HTERT RPE-1 (cell line): Measurements from ENCODE around the gene MAN1B1.
"Not testable (repeated sequence)": the region's sequence is repeated elsewhere in the genome, so short reads cannot be mapped to it uniquely, and the experiment has no call there.

ENCODE experiments used
- in situ Hi-C: fragments of 300-500 bp; cut with MboI; formaldehyde crosslinking; loops from 4 replicates; pipeline ENCODE4 v1.14.3; 2020; ENCODE audit warnings: low sequenced_read_pairs

The MAN1B1 gene

DNA sequence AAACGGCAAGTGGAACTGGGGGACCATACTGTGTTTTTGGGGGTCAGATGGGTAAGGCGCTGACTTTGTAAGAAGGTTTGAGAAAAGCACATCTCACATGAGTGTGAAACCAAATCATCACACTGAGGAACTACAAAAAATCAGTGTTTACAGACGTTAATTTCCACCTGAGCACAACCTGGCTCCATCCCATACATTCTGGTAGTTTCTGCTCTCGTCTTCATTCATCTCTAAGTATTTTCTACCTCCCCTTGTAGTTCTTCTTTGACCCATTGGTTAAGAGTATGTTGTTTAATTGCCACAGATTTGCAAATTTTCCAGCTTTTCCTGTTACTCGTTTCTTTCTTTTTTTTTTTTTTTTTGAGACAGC, 36.7 kb downstream of the MAN1B1 start:
- in situ Hi-C loops = no loop called here

- in situ Hi-C loops = not testable (repeated sequence)
Observed at GRCh38 chr9:137123952-137124462, 37.2 kb downstream of the MAN1B1 start.

- in situ Hi-C loops = no loop called here
Observed at GRCh38 chr9:137126786-137127185, 40.0 kb downstream of the MAN1B1 start.

DNA sequence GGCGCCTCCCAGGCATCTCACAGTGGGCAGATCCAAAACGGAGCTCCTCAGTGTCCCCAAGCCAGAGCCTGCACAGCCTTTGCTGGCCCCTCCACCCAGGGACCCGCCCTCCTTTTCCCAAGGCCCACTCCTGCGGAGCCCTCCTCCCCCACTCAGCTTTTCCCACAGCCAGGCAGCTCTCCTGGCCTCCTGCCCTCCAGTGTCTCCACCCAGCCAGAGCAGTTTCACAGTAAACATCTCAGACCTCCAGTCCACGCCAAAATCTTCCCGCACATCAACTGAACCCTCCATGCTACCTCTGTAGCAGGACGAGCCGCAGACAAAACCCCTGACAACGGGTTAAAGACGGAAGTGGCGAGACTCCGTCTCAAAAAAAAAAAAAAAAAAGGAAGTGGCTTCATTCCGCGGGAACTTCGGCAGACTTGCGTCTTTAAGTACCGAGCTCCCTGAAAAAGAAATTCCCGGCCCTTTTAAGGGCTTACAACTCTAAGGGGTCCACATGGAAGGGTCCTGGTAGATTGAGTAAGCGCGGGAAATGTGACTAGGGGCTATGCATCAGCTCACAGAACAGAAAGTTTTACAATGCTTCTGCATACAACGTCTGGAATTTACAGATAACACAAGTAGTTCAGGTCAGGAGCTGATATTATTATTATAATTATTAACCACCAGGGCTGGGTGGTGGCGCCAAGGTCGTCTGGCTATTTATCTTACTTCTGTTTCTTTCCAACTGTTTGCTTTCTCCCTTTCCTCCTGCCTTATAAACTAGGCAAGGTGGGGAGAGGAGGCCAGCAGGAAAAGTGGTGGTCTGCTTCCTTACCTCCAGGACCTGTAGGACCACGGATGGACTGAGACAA, 40.7 kb downstream of the MAN1B1 start:
- in situ Hi-C loops = no loop called here

DNA sequence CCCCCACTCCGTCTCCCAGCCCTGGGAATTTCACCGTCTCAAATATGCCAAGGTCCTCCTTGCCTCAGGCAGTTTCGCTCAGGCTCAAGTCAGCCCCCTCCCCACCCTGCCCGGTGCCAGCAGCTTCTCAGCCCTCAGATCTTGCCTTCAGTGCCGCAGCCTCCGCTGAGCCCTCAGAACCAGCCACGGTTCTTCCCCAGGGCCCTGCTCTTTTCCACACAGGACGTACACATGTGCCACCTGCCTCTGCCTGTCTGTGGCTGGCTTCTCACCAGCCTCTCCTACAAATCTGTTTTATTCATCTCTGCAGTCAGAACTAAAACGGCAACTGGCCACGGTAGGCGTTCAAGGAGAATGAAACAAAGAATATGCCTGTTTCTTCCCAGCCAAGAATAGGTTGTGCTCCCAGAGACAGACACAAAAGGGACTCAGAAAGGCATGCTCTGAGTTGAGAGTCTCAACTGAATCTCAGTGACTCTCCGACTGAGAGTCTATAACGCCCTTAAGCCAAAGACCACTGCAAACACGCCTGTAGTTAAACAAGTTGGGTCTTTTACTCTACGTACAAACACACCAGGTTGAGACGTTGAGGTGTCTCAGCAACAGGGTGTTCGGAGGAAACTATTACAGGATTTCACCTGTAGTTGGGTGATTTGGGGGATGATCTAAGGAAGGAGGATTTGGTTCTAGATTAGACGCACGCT, 41.5 kb downstream of the MAN1B1 start:
- in situ Hi-C loops = no loop called here

- in situ Hi-C loops = no loop called here
Observed at GRCh38 chr9:137128862-137129455, 42.2 kb downstream of the MAN1B1 start.

GRCh38 chr9:137129456-137130175, 42.8 kb downstream of the MAN1B1 start:
- in situ Hi-C loops = no loop called here

DNA sequence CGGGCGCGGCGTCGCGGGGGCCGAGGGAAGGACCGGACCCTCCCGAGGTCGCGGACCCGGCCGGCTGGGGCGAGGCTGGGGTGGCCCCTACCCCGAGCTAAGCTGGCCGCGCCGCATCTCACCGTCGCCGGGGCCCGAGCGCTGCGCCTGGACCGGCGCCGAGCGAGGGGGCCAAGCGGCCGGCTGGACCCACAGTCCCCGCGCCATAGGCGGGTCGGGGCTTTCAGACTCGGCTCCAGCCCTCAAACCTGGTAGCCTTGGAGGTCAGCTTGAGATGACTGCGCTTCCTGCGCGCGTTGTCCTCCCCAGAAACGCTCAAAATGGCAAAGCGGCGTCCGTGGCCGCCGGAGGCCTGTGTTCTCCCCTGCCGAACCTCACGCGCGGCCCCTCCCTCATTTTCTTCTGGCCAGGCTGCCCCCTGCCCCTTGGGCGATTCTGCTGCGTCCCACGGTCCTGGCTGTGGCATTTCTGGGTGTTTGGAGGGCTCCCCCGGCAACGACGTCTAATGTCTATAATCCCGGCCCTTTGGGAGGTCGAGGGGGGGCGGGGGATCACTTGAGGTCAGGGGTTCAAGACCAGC, 43.5 kb downstream of the MAN1B1 start:
- in situ Hi-C loops = no loop called here

- in situ Hi-C loops = no loop called here
Observed at GRCh38 chr9:137134191-137134590, 47.4 kb downstream of the MAN1B1 start.

DNA sequence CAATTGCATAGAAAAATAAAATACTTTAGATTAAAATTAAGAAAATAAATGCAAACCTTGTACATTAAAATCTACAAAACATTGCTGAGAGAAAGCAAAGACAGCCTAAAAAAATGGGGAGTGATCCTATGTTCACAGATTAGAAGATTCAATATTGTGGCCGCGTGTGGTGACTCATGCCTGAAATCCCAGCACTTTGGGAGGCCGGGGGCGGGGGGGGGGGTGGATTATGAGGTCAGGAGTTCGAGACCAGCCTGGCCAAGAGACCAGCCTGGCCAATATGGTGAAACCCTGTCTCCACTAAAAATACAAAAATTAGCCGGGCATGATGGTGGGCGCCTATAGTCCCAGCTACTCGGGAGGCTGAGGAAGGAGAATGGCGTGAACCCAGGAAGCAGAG, 48.4 kb downstream of the MAN1B1 start:
- in situ Hi-C loops = not testable (repeated sequence)

- in situ Hi-C loops = no loop called here
Observed at GRCh38 chr9:137136261-137136880, 49.6 kb downstream of the MAN1B1 start.

DNA sequence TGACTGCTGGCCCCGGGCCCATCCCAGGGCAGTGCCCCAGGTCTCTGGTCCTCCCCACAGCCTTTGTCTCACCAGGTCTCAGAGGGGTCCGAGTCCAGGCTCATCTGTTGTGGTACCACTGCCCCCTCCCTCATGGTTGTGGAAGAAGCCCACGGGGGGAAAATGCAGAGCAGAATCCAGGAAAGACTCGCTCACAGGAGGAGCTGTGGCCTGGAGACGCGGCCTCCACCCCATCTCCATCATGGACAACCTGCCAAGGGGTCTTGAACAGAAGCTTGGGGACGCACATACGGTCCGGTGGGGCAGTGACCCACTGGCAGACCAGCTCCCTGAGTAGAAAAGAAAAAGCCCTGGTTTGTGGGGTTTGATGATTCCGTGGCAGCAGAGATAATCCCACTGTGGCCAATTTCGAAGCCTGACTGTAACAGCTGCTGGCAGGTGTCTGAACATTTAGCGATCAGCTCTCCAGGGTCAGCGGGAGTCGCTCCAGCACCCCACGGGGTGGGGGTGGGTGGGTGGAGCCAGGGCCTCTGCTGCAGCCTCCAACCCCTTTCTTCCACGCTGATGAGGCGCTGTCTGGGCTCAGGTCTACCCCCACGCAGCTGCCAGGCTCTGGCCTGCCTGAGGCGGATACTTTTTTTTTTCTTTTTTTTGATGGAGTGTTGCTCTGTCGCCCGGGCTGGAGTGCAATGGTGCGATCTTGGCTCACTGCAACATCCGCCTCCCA, 50.3 kb downstream of the MAN1B1 start:
- in situ Hi-C loops = no loop called here

DNA sequence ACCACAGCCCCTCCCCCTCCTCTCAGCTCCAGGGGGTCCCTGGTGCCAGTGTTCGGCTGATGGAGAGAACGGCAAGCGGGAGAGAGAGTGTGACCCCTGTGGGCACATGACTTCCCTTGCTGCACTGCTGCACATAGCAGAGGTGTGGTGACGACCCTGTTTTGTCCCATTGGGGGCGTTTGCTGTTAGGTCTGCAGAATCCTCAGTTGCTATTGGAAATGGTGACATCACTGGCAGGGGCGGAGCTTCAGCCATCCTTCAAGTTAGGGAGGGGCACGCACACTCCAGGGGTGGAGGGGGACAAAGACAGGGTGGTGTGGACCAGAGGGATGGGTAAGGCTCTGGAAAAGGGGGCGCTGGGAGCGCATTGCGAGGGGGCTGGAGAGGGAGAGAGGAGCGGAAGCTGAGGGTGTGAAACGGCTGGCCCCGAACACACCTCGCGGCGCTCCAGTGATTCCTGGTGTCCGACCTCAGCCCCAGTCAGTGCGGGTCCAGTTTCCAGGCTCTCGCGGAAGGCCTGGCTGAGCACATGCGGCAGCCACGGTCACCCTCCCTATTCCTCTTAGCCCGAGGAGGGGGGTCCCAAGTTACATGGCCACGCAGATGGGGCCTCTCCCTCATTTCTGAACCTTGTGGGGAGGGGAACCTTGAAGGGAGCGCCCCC, 51.4 kb downstream of the MAN1B1 start:
- in situ Hi-C loops = no loop called here

DNA sequence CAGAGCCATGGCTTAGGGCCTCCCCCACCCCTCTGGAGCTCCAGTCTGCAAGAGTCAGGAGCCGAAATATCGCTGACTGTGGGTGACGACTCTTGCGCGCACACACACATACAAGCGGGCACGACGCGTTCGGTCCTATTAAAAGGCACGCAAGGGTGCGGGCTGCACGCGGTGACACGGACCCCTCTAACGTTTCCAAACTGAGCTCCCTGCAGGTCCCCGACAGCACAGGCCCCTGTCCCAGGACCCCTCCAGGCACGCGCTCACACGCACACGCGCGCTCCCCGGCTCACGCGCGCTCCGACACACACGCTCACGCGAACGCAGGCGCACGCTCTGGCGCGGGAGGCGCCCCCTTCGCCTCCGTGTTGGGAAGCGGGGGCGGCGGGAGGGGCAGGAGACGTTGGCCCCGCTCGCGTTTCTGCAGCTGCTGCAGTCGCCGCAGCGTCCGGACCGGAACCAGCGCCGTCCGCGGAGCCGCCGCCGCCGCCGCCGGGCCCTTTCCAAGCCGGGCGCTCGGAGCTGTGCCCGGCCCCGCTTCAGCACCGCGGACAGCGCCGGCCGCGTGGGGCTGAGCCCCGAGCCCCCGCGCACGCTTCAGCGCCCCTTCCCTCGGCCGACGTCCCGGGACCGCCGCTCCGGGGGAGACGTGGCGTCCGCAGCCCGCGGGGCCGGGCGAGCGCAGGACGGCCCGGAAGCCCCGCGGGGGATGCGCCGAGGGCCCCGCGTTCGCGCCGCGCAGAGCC, 52.1 kb downstream of the MAN1B1 start, which contains the start of gene GRIN1:
TSS of gene GRIN1 (plus strand) at position 433 of the 746 bp plus-strand sequence. CDS start 333 bp downstream, outside the sequence.
- in situ Hi-C loops = no loop called here

GRCh38 chr9:137139468-137140150, 52.8 kb downstream of the MAN1B1 start:
- in situ Hi-C loops = no loop called here

DNA sequence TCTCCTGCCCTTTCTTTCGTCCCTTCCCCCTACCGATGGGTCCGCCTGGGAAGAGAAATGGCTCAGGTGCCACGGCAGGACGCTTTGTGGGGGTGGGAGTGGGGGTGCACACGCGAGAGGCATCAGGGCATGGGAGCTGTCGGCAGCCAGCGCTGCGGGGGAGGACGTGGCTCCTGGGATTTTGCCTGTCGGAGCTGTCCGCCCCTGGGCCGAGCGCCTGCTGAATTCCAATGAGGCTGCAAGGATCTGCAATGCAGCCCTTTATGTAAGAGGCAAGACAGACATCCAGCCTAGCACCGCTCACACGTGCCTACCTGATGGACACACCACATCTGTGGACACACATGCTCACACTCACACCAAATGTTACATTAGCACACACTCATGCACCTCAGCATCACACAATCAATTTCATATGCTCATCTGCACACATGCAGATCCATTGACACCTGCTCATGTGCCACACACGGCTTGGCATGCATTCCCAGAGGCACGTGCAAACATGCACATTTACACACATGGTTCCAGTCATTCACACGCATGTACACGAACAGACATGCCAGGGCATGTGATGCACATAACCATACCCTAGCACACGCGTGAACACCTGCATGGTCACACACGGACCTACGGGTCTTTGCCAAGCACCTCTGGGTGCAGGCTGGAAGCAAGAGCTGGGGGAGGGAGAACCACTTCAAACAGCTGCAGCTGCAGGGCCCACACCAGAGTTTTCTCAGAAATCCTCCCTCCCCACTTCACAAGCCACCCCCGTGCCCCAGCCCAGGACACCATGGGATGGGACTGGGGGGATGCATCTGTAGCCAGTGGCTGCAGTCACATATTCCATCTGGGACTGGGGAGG, 53.6 kb downstream of the MAN1B1 start:
- in situ Hi-C loops = no loop called here
